Measurements from ENCODE around the gene FYN.

Gene FYN

GRCh38 chr6:111805511-111806164 is 67.6 kb downstream of the FYN start:
- DNase-seq = peak; percentile 39 to 52

- DNase-seq = peak in 1 of 2 experiments; percentile 80
Observed at GRCh38 chr6:111804627-111805235, 68.5 kb downstream of the FYN start.

- DNase-seq = no peak
Observed at GRCh38 chr6:111803804-111804203, 69.4 kb downstream of the FYN start.

GRCh38 chr6:111803371-111803770 is 69.9 kb downstream of the FYN start:
- peak in 1 of 2 experiments; percentile 62 for DNase-seq

- no peak for DNase-seq
Observed at GRCh38 chr6:111802720-111803330, 70.4 kb downstream of the FYN start.

- DNase-seq = no peak
Observed at GRCh38 chr6:111802015-111802414, 71.2 kb downstream of the FYN start.

- DNase-seq = no peak
Observed at GRCh38 chr6:111800821-111801220, 72.4 kb downstream of the FYN start.

GRCh38 chr6:111800259-111800765 is 72.9 kb downstream of the FYN start:
- no peak for DNase-seq

GRCh38 chr6:111799576-111800258 is 73.5 kb downstream of the FYN start:
- no peak for DNase-seq

GRCh38 chr6:111798281-111798725 is 74.9 kb downstream of the FYN start:
- DNase-seq = no peak

- DNase-seq = peak in 1 of 2 experiments; percentile 65
Observed at GRCh38 chr6:111796310-111796918, 76.8 kb downstream of the FYN start.

- no peak for DNase-seq
Observed at GRCh38 chr6:111795558-111795957, 77.7 kb downstream of the FYN start.

- no peak for DNase-seq
Observed at GRCh38 chr6:111794727-111795452, 78.4 kb downstream of the FYN start.

GRCh38 chr6:111794300-111794699 is 79.0 kb downstream of the FYN start:
- no peak for DNase-seq

GRCh38 chr6:111793711-111794111 is 79.5 kb downstream of the FYN start:
- peak in 1 of 2 experiments; percentile 44 for DNase-seq

GRCh38 chr6:111792914-111793700 is 80.1 kb downstream of the FYN start:
- no peak for DNase-seq

- DNase-seq = no peak
Observed at GRCh38 chr6:111792241-111792640, 81.0 kb downstream of the FYN start.

- no peak for DNase-seq
Observed at GRCh38 chr6:111791415-111791814, 81.8 kb downstream of the FYN start.

- DNase-seq = no peak
Observed at GRCh38 chr6:111789598-111789997, 83.7 kb downstream of the FYN start.

GRCh38 chr6:111788379-111789276 is 84.6 kb downstream of the FYN start:
- no peak for DNase-seq
